Measurements from ENCODE around the gene KREMEN1.

DNA sequence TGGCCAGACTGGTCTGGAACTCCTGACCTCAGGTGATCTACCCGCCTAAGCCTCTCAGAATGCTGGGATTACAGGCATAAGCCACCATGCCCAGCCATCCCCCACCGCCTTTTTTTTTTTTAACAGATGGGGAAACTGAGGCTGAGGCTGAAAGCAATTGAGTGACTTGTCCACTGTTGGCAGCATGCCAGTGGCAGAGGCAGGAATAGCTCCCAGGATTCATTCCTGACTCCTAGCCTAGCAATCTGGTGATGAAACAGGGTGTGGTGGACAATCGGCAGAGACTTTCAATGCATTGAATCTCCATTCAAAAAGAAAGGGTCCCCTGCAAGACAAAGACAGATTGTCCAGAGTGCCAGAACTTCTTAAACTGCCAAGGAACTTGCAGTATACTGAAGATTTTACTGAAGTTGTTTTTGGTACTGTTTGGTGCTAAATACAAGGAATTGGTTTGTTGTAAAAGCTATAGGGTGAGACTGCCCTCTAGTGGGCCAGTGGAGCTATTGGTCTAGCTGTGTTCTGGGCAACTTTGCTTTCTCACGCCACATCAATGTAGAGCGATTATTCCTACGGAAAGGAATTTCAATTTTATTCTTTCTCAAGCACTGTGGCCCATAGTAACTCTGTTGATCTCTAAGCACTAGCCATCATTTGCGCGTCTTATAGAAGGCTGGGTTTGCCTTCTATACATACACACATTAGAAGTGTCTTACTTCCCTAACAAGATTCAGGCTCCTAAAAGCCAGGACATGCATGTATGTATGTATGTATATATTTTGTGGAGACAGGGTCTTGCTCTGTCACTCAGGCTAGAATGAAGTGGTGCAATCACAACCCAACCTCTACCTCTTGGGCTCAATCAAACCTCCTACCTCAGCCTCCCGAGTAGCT is 32.2 kb upstream of the KREMEN1 start:
- TF ChIP-seq CTCF (IDR thresholded peaks at IDR 0.05) (peak; percentile 91 to 98 (median 96)), POLR2A (IDR thresholded peaks at IDR 0.05) (no peak)
